Heart left ventricle (tissue), 16 donors: ENCODE results near the gene SLC25A26. TPM values are rescaled to one million over a fixed set of nuclear protein-coding genes. Genes with fewer than 3 reads are reported as not detected.

ENCODE experiments used
- ATAC-seq, 4 donors: fragments of 200-7000 bp; cut with Tn5 transposase; one replicate each; pipeline ENCODE4 v1.9.1; 2020 to 2022; ENCODE audit warnings: moderate library complexity in 4 of 4, mild to moderate bottlenecking in 3 of 4, moderate number of reproducible peaks in 1 of 4
- DNase-seq, 5 donors: peaks; one replicate each; pipeline ENCODE4 v3.0.0-alpha.2; 2020
- H3K27ac ChIP-seq, 12 donors: fragments of 200-600 bp; sonication (generic) in 4 of 12; one replicate each; pipeline versions ENCODE4 v1.5.0 to v1.8.0; 2016 to 2022; ENCODE audit warnings: mild to moderate bottlenecking in 2 of 12
- H3K27me3 ChIP-seq, 9 donors: fragments of 200-600 bp; sonication (generic) in 2 of 9; one replicate each; pipeline versions ENCODE4 v1.5.1 to v1.8.0; 2016 to 2022; ENCODE audit warnings: mild to moderate bottlenecking in 3 of 9
- H3K36me3 ChIP-seq, 9 donors: fragments of 200-600 bp; sonication (generic) in 2 of 9; one replicate each; pipeline versions ENCODE4 v1.5.0 to v1.8.0; 2018 to 2022; ENCODE audit warnings: mild to moderate bottlenecking in 2 of 9
- H3K4me1 ChIP-seq, 12 donors: fragments of 200-600 bp; sonication (generic) in 4 of 12; one replicate each; pipeline versions ENCODE4 v1.5.0 to v1.8.0; 2016 to 2022; ENCODE audit warnings: mild to moderate bottlenecking in 3 of 12
- H3K4me3 ChIP-seq, 12 donors: fragments of 200-600 bp; sonication (generic) in 4 of 12; one replicate each; pipeline versions ENCODE4 v1.5.0 to v1.8.0; 2017 to 2022; ENCODE audit warnings: mild to moderate bottlenecking in 9 of 12, moderate library complexity in 4 of 12
- H3K9me3 ChIP-seq, 12 donors: fragments of 200-600 bp; sonication (generic) in 4 of 12; one replicate each; pipeline versions ENCODE4 v1.5.0 to v1.8.0; 2016 to 2022; ENCODE audit warnings: mild to moderate bottlenecking in 1 of 12
- CTCF ChIP-seq, 12 donors: fragments of 200-600 bp; sonication (generic) in 4 of 12; IDR thresholded peaks; one replicate each; pipeline versions ENCODE4 v1.5.0 to v1.8.0; 2018 to 2022; ENCODE audit warnings: antibody characterized with exemption in 12 of 12, mild to moderate bottlenecking in 5 of 12
- POLR2A ChIP-seq, 2 donors: fragments of 450-650 bp; IDR thresholded peaks; one replicate each; pipeline ENCODE4 v1.6.1; 2017; ENCODE audit warnings: antibody characterized with exemption in 2 of 2, mild to moderate bottlenecking in 2 of 2, moderate library complexity in 2 of 2
- WGBS, 4 donors: extraction: QIAGEN DNeasy Blood & Tissue Kit in 2 of 4; methylation state at CpG; one replicate each; pipeline versions ENCODE4 v1.1.5 to v1.1.7; 2013 to 2018; 5-methylcytosine and 5-hydroxymethylcytosine counted together
- intact Hi-C, 10 donors: fragments of 100-400 bp; cut with DNase I; formaldehyde crosslinking; loops; one replicate each; pipeline versions ENCODE4 v1.11.1 to v1.14.2; 2022
- polyA plus RNA-seq, 2 donors: library from polyadenylated mRNA; stranded (reverse); fragments of 200-250 nt; gene quantifications; one replicate each; pipeline ENCODE4 v1.2.3, GENCODE V29; 2013
- total RNA-seq, 9 donors: library from RNA; depleted of rRNA in 2 of 9; stranded (reverse); fragments of >200 nt in 2 of 9; fragmentation: NEBNext Ultra II Directional in 3 of 9; extraction: Animal tissue kit (Norgen Biotek cat#: 25700) in 3 of 9; gene quantifications; one replicate each; pipeline versions ENCODE4 v1.1.0 to v1.2.4, GENCODE V29; 2016 to 2023
- donor health status: ischemic (EF 13 %, LVEDD 7.1; RV severe dilation, severe dysfunction).
- donor health status: healthy with polysubstance abuse.
- donor health status: DM: no; HTN: yes; CAD: no.
- donor health status: DM: no; HTN: no; CAD: no.
- donor health status: ischemic (EF 25% LVEDD 6.9; RV normal size, moderate dysfunction).
- donor health status: ischemic (EF 25% LVEDD 5.7; RV mildly dilated, moderate dysfunction).
- donor health status: healthy.
- donor health status: DM: yes; HTN: yes; CAD: no.
- donor health status: ischemic (EF 35%, LVEDD 5.7; RV mildly dilated, moderate dysfunction).
- donor health status: nonischemic (EF 11% LVEDD 7.7; RV severe dilation, severe dysfunction).
- donor health status: DM: yes; HTN: yes; CAD: no.
- donor health status: PGD.
- donor health status: ischemic (EF 29% LVEDD 5.4; RV normal size, mild dysfunction).
- donor health status: nonischemic (EF 23%, LVEDD 6.1; RV moderate dilation, normal function).

The SLC25A26 gene
- total and polyA plus RNA-seq, 11 donors, result 20.0 to 42.2 (median 25.4) TPM

- TF ChIP-seq POLR2A (IDR thresholded peaks at IDR 0.05), result no peak
- TF ChIP-seq CTCF (IDR thresholded peaks at IDR 0.05), result no peak
- H3K4me1 ChIP-seq, result peaks cover 0 to 24% (median 4%) of the 10 kb centered on the region in 12 donors
- no peak overlapping the region for H3K27ac ChIP-seq
- H3K9me3 ChIP-seq, result no peaks in the 10 kb centered on the region
- intact Hi-C loops, result loop anchor here in 1 of 10 donors (5.0 kb wide), 1 partner anchor 565 kb away; no protein-coding TSS in a partner anchor
- WGBS, 4 donors, result 68 to 86% (median 81%) methylated on average over 2 of the region's 2 CpGs
- DNase-seq (no peak), ATAC-seq (no peak)
- no peak overlapping the region for H3K4me3 ChIP-seq
- no peaks in the 10 kb centered on the region for H3K27me3 ChIP-seq
- no peaks in the 10 kb centered on the region for H3K36me3 ChIP-seq
Observed at GRCh38 chr3:66256806-66257205, 36.0 kb downstream of the SLC25A26 start.

GRCh38 chr3:66259566-66260255 is 38.9 kb downstream of the SLC25A26 start:
- H3K4me1 ChIP-seq, result peaks cover 0 to 24% (median 4%) of the 10 kb centered on the region in 12 donors
- DNase-seq, result no peak
- H3K27me3 ChIP-seq, result no peaks in the 10 kb centered on the region
- no peaks in the 10 kb centered on the region for H3K9me3 ChIP-seq
- no peak overlapping the region for H3K4me3 ChIP-seq
- intact Hi-C loops, result loop anchor here in 1 of 10 donors (5.0 kb wide), 1 partner anchor 563 kb away; no protein-coding TSS in a partner anchor
- peak overlapping the region in 1 of 12 donors; percentile 5 for H3K27ac ChIP-seq
- ATAC-seq, result peak in 3 of 4 donors; percentile 44 to 55 (median 44)
- peaks cover 0 to 19% (median 3%) of the 10 kb centered on the region in 9 donors for H3K36me3 ChIP-seq
- TF ChIP-seq CTCF (IDR thresholded peaks at IDR 0.05) (no peak), POLR2A (IDR thresholded peaks at IDR 0.05) (no peak)
- WGBS, 4 donors, result 80 to 86% (median 84%) methylated on average over 9 of the region's 9 CpGs

- DNase-seq (peak in 2 of 5 donors; percentile 25 to 31), ATAC-seq (peak; percentile 79 to 94 (median 86))
- intact Hi-C loops, result no loop called here
- WGBS, 4 donors, result 57 to 74% (median 63%) methylated on average over 4 of the region's 4 CpGs
- Histone ChIP-seq H3K9me3 (no peaks in the 10 kb centered on the region), H3K36me3 (peaks cover 0 to 22% (median 3%) of the 10 kb centered on the region in 9 donors), H3K4me1 (peaks cover 0 to 24% (median 4%) of the 10 kb centered on the region in 12 donors), H3K4me3 (no peak overlapping the region), H3K27ac (peak overlapping the region in 3 of 12 donors; percentile 5 to 24 (median 14)), H3K27me3 (no peaks in the 10 kb centered on the region)
- TF ChIP-seq POLR2A (IDR thresholded peaks at IDR 0.05) (no peak), CTCF (IDR thresholded peaks at IDR 0.05) (no peak)
Observed at GRCh38 chr3:66260431-66260830, 39.6 kb downstream of the SLC25A26 start.

GRCh38 chr3:66261355-66261754 is 40.6 kb downstream of the SLC25A26 start:
- Histone ChIP-seq H3K27me3 (no peaks in the 10 kb centered on the region), H3K4me3 (no peak overlapping the region), H3K4me1 (peaks cover 0 to 24% (median 4%) of the 10 kb centered on the region in 12 donors), H3K36me3 (peaks cover 0 to 22% (median 3%) of the 10 kb centered on the region in 9 donors), H3K27ac (no peak overlapping the region), H3K9me3 (no peaks in the 10 kb centered on the region)
- TF ChIP-seq POLR2A (IDR thresholded peaks at IDR 0.05) (no peak), CTCF (IDR thresholded peaks at IDR 0.05) (no peak)
- ATAC-seq (peak; percentile 32 to 73 (median 66)), DNase-seq (no peak)
- WGBS, 4 donors, result 76 to 83% (median 83%) methylated on average over 4 of the region's 4 CpGs
- intact Hi-C loops, result no loop called here
